ENCODE data around the gene PYGM.

The PYGM gene

DNA sequence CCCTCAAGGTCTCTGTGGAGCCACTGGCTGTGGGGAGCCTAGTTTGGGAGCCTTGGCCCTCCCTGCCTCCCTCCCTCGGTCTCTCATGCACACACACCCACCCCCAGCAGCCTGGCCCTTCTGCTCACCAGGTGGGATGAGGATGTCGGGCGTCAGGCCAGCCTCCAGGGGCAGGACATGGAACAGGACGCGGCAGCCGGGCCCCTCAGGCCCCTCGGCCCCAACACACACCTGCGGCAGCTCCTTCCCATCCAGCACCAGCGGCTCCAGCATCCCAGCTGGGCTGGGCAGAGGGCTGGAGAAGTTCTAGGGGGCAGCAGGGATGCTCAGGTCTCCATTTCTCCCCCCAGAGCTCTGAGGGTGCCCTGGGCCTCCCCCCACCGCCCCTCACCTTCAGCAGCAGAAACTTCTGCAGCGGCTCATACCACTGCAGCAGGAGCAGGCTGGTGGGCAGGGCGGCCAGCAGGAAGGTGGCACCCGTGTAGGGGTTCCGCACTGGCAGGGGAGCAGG is 32.1 kb upstream of the PYGM start:
- Histone ChIP-seq H3K4me3 (ENCODE audit: low read depth in 1 of 5, low read length in 5 of 5) (no peak overlapping the region), H3K36me3 (ENCODE audit: control insufficient read depth in 5 of 5, insufficient read depth in 5 of 5, low read length in 5 of 5) (peaks cover 0 to 49% (median 36%) of the 10 kb centered on the region in 5 donors), H3K27ac (ENCODE audit: low read depth, low read length) (no peak overlapping the region), H3K9me3 (ENCODE audit: control insufficient read depth in 5 of 5, low read length in 5 of 5) (no peaks in the 10 kb centered on the region), H3K27me3 (ENCODE audit: control insufficient read depth in 5 of 5, insufficient read depth in 4 of 5, low read length in 5 of 5) (no peaks in the 10 kb centered on the region), H3K4me1 (ENCODE audit: control insufficient read depth in 5 of 5, insufficient read depth in 5 of 5, low read length in 5 of 5) (peaks cover 0 to 20% (median 6%) of the 10 kb centered on the region in 5 donors), H3K9ac (ENCODE audit: low read length in 5 of 5) (no peak overlapping the region)

- H3K4me1 ChIP-seq (ENCODE audit: control insufficient read depth in 5 of 5, insufficient read depth in 5 of 5, low read length in 5 of 5): peaks cover 0 to 20% (median 6%) of the 10 kb centered on the region in 5 donors
- peaks cover 0 to 36% (median 24%) of the 10 kb centered on the region in 5 donors for H3K36me3 ChIP-seq (ENCODE audit: control insufficient read depth in 5 of 5, insufficient read depth in 5 of 5, low read length in 5 of 5)
- H3K27ac ChIP-seq (ENCODE audit: low read depth, low read length): no peak overlapping the region
- no peak overlapping the region for H3K9ac ChIP-seq (ENCODE audit: low read length in 5 of 5)
- H3K27me3 ChIP-seq (ENCODE audit: control insufficient read depth in 5 of 5, insufficient read depth in 4 of 5, low read length in 5 of 5): no peaks in the 10 kb centered on the region
- H3K4me3 ChIP-seq (ENCODE audit: low read depth in 1 of 5, low read length in 5 of 5): no peak overlapping the region
- no peaks in the 10 kb centered on the region for H3K9me3 ChIP-seq (ENCODE audit: control insufficient read depth in 5 of 5, low read length in 5 of 5)
Measured at GRCh38 chr11:64790205-64791095, 30.7 kb upstream of the PYGM start.

GRCh38 chr11:64789331-64790204 is 29.8 kb upstream of the PYGM start:
- Histone ChIP-seq H3K9ac (ENCODE audit: low read length in 5 of 5) (no peak overlapping the region), H3K4me3 (ENCODE audit: low read depth in 1 of 5, low read length in 5 of 5) (no peak overlapping the region), H3K27ac (ENCODE audit: low read depth, low read length) (no peak overlapping the region), H3K27me3 (ENCODE audit: control insufficient read depth in 5 of 5, insufficient read depth in 4 of 5, low read length in 5 of 5) (no peaks in the 10 kb centered on the region), H3K4me1 (ENCODE audit: control insufficient read depth in 5 of 5, insufficient read depth in 5 of 5, low read length in 5 of 5) (peaks cover 0 to 18% (median 6%) of the 10 kb centered on the region in 5 donors), H3K9me3 (ENCODE audit: control insufficient read depth in 5 of 5, low read length in 5 of 5) (no peaks in the 10 kb centered on the region), H3K36me3 (ENCODE audit: control insufficient read depth in 5 of 5, insufficient read depth in 5 of 5, low read length in 5 of 5) (peaks cover 0 to 36% (median 24%) of the 10 kb centered on the region in 5 donors)

GRCh38 chr11:64788321-64789215 is 28.8 kb upstream of the PYGM start:
- H3K4me1 ChIP-seq (ENCODE audit: control insufficient read depth in 5 of 5, insufficient read depth in 5 of 5, low read length in 5 of 5): peaks cover 0 to 11% (median 6%) of the 10 kb centered on the region in 5 donors
- no peak overlapping the region for H3K27ac ChIP-seq (ENCODE audit: low read depth, low read length)
- peaks cover 0 to 36% (median 24%) of the 10 kb centered on the region in 5 donors for H3K36me3 ChIP-seq (ENCODE audit: control insufficient read depth in 5 of 5, insufficient read depth in 5 of 5, low read length in 5 of 5)
- no peak overlapping the region for H3K9ac ChIP-seq (ENCODE audit: low read length in 5 of 5)
- H3K9me3 ChIP-seq (ENCODE audit: control insufficient read depth in 5 of 5, low read length in 5 of 5): no peaks in the 10 kb centered on the region
- H3K4me3 ChIP-seq (ENCODE audit: low read depth in 1 of 5, low read length in 5 of 5): no peak overlapping the region
- H3K27me3 ChIP-seq (ENCODE audit: control insufficient read depth in 5 of 5, insufficient read depth in 4 of 5, low read length in 5 of 5): no peaks in the 10 kb centered on the region

DNA sequence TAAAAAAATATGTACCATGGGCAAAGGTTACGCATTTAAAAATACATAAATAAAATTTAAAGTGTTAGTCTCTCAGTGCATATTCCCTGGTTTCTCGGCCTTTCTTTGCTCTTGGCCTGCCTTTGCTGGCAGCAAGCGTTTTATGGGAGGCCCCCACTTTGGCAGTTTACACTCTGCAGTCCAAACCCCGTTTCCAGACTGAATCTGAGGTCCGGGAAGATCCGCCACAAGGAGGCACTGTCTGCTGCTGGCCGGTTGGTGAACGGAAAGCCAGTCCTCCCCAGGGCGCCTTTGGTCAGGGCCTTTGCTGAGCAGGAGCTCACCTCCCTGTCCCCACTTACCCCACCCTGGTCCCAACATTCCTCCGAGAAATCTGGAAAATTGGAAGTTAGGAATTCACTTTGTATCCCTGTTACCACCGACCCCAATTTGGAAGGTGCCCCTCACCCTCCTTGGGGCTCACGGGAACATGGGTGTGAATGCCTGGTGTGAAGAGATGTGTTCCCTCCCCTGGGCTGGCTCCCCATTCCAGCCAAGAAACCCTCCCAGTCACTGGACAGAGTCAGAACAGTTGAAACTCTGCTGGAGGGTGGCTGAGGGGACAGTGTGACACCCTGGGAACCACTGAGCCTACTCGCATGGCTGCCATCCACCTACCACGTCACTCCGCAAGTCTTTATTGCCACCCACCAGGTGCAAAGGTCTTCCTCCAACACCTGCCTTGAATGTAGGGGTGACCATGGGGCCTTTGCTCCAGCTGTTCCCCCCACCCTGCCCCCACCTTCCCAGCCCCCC is 27.9 kb upstream of the PYGM start:
- no peak overlapping the region for H3K27ac ChIP-seq (ENCODE audit: low read depth, low read length)

DNA sequence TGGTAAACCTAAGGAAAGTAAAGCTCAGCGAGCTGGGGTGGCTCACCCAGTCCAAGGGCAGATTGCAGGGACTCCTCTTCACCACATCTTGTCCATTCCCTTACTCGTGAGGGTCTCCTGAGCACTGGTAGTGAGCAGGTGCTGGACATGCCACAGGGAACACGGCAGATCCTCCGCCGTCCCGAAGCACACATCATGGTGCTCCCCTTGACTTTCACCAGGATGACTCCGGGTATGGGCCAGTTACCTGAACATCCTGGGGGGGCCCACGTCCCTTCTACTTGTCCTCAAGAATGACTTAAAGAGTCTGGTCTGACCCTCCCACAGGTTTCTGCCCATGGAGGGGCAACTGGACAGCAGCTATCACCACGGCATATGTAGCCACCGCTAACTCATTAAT is 26.5 kb upstream of the PYGM start:
- peaks cover 0 to 27% (median 24%) of the 10 kb centered on the region in 5 donors for H3K36me3 ChIP-seq (ENCODE audit: control insufficient read depth in 5 of 5, insufficient read depth in 5 of 5, low read length in 5 of 5)
- peaks cover 0 to 6% (median 3%) of the 10 kb centered on the region in 5 donors for H3K4me1 ChIP-seq (ENCODE audit: control insufficient read depth in 5 of 5, insufficient read depth in 5 of 5, low read length in 5 of 5)
- no peak overlapping the region for H3K9ac ChIP-seq (ENCODE audit: low read length in 5 of 5)
- H3K4me3 ChIP-seq (ENCODE audit: low read depth in 1 of 5, low read length in 5 of 5): no peak overlapping the region
- H3K9me3 ChIP-seq (ENCODE audit: control insufficient read depth in 5 of 5, low read length in 5 of 5): no peaks in the 10 kb centered on the region
- no peak overlapping the region for H3K27ac ChIP-seq (ENCODE audit: low read depth, low read length)
- no peaks in the 10 kb centered on the region for H3K27me3 ChIP-seq (ENCODE audit: control insufficient read depth in 5 of 5, insufficient read depth in 4 of 5, low read length in 5 of 5)

More for the DNA sequence above, 27.9 kb upstream of the PYGM start:
- peak overlapping the region in 1 of 5 donors; percentile 29 for H3K9ac ChIP-seq (ENCODE audit: low read length in 5 of 5)
- peaks cover 0 to 36% (median 24%) of the 10 kb centered on the region in 5 donors for H3K36me3 ChIP-seq (ENCODE audit: control insufficient read depth in 5 of 5, insufficient read depth in 5 of 5, low read length in 5 of 5)
- H3K4me3 ChIP-seq (ENCODE audit: low read depth in 1 of 5, low read length in 5 of 5): no peak overlapping the region
- peaks cover 0 to 6% (median 3%) of the 10 kb centered on the region in 5 donors for H3K4me1 ChIP-seq (ENCODE audit: control insufficient read depth in 5 of 5, insufficient read depth in 5 of 5, low read length in 5 of 5)
- H3K27me3 ChIP-seq (ENCODE audit: control insufficient read depth in 5 of 5, insufficient read depth in 4 of 5, low read length in 5 of 5): no peaks in the 10 kb centered on the region
- no peaks in the 10 kb centered on the region for H3K9me3 ChIP-seq (ENCODE audit: control insufficient read depth in 5 of 5, low read length in 5 of 5)

GRCh38 chr11:64784813-64785581 is 25.2 kb upstream of the PYGM start:
- H3K27ac ChIP-seq (ENCODE audit: low read depth, low read length): no peak overlapping the region
- H3K4me1 ChIP-seq (ENCODE audit: control insufficient read depth in 5 of 5, insufficient read depth in 5 of 5, low read length in 5 of 5): peaks cover 0 to 6% (median 3%) of the 10 kb centered on the region in 5 donors
- peaks cover 0 to 17% (median 17%) of the 10 kb centered on the region in 5 donors for H3K36me3 ChIP-seq (ENCODE audit: control insufficient read depth in 5 of 5, insufficient read depth in 5 of 5, low read length in 5 of 5)
- no peak overlapping the region for H3K9ac ChIP-seq (ENCODE audit: low read length in 5 of 5)
- no peaks in the 10 kb centered on the region for H3K27me3 ChIP-seq (ENCODE audit: control insufficient read depth in 5 of 5, insufficient read depth in 4 of 5, low read length in 5 of 5)
- no peak overlapping the region for H3K4me3 ChIP-seq (ENCODE audit: low read depth in 1 of 5, low read length in 5 of 5)
- no peaks in the 10 kb centered on the region for H3K9me3 ChIP-seq (ENCODE audit: control insufficient read depth in 5 of 5, low read length in 5 of 5)

GRCh38 chr11:64778473-64779298 is 18.9 kb upstream of the PYGM start, which contains the start of gene SF1:
Gene SF1, minus strand, starts transcription at chr11:64778542. Its CDS starts 150 bp downstream, at chr11:64778392.
- Histone ChIP-seq H3K4me3 (ENCODE audit: low read depth in 1 of 5, low read length in 5 of 5) (peak within 1 kb of the TSS; percentile 78 to 96 (median 84)), H3K9ac (ENCODE audit: low read length in 5 of 5) (peak within 1 kb of the TSS; percentile 76 to 90 (median 87)), H3K9me3 (ENCODE audit: control insufficient read depth in 5 of 5, low read length in 5 of 5) (no peaks in the 10 kb centered on the region), H3K36me3 (ENCODE audit: control insufficient read depth in 5 of 5, insufficient read depth in 5 of 5, low read length in 5 of 5) (peaks cover 26 to 32% (median 29%) of the 10 kb centered on the region in 5 donors), H3K27me3 (ENCODE audit: control insufficient read depth in 5 of 5, insufficient read depth in 4 of 5, low read length in 5 of 5) (no peaks in the 10 kb centered on the region), H3K4me1 (ENCODE audit: control insufficient read depth in 5 of 5, insufficient read depth in 5 of 5, low read length in 5 of 5) (peaks cover 11 to 29% (median 27%) of the 10 kb centered on the region in 5 donors), H3K27ac (ENCODE audit: low read depth, low read length) (peak within 1 kb of the TSS; percentile 84)
